GM21737 (cell line): ENCODE measurements around the gene RAD51C.
"Not testable (repeated sequence)": the region's sequence is repeated elsewhere in the genome, so short reads cannot be mapped to it uniquely, and the experiment has no call there.

Experiments
- ATAC-seq: cut with Tn5 transposase; IDR thresholded peaks from one replicate; pipeline ENCODE4 v1.9.1; 2021; ENCODE audit warnings: mild to moderate bottlenecking, moderate library complexity; ENCODE audit not compliant: unreplicated experiment

Gene RAD51C

DNA sequence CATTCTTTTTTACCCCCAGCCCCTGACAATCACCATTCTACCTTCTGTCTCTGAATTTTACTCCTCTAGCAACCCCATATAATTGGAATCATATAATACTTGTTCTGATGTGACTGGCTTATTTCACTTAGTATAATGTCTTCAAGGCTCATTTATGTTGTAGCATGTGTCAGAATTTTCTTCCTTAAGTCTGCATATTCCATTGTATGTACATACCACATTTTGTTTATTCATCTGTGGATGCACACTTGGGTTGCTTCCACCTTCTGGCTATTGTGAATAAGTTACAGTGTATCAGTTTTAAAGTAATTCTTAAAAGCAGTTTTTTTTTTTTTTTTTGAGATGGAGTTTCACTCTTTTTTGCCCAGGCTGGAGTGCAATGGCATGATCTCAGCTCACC, 38.5 kb downstream of the RAD51C start:
- no peak for ATAC-seq

DNA sequence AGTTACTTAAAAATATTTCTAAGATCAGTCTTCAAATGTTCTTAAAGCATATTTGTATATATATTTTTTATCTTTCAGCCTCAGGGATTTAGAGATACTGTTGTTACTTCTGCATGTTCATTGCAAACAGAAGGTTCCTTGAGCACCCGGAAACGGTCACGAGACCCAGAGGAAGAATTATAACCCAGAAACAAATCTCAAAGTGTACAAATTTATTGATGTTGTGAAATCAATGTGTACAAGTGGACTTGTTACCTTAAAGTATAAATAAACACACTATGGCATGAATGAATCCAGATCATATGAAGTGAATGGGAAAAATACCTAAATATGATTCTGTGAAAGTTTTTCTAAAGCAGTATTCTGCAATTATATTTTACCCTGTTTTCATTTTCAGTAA, 41.6 kb downstream of the RAD51C start:
- ATAC-seq: no peak

DNA sequence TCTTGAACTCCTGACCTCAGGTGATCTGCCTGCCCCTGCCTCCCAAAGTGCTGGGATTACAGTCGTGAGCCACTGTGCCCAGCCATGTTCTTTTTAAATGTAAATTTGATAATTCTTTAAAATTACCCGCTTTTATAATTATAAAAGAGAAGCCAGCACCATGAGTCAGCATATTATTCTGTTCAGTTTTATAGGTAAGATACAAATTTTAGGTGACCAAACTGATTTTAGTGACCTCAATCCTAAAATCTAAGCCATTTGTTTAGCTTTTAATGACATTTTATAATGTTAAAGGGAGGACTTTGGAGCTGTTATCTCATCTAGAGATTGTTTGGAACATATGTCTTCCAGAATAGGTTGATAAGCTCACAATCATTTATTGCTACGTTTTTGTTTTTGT, 42.4 kb downstream of the RAD51C start:
- ATAC-seq: no peak

DNA sequence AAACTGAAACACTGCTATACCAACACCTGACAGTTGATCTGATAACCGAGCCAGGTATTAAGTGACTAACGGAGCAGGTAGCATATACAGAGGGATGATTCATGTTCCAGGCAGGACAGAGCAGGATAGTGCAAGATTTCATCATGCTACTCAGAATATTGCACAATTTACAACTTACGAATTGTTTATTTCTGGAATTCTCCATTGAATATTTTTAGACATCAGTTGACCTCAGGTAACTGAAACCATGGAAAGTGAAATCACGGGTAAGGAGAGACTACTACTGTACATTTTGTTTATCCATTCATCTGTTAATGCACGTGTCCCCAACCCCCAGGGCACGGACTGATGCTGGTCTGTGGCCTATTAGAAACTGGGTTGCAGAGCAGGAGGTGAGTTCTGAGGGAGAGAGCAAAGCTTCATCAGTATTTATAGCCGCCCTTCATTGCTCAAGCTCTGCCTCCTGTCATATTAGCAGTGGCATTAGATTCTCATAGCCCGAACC, 48.8 kb downstream of the RAD51C start:
- no peak for ATAC-seq

DNA sequence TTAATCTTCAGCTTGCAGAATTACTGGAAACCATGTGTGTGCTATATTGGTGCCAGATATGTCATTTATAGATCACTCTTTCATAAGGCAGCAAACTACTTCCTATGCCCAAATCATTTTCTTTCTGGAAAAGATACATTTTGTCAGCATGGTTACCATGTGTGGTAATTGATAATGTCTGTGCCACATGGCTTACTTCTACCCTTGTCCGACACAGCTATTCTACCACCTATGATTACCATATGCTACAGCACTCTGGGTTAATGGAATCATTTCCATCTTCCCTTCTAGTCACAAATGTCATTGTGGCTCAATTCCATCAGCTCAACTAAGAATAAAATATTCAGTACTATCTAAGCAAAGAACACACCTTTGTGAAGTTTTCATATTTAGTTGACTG, 55.3 kb downstream of the RAD51C start:
- ATAC-seq: no peak

DNA sequence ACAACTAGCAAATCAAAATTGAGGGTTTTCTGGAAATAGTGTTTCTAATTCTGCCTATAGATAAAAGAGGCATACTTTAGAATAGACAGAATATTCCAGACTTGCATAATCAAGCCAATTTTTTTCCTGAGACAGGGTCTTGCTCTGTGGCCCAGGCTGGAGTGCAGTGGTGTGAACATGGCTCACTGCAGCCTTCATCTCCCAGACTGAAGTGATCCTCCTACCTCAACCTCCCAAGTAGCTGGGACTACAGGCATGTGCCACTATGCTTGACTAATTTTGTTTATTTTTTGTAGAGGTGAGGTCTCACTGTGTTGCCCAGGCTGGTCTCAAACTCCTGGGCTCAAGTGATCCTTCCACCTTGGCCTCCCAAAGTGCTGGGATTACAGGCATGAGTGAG, 57.2 kb downstream of the RAD51C start:
- not testable (repeated sequence) for ATAC-seq

DNA sequence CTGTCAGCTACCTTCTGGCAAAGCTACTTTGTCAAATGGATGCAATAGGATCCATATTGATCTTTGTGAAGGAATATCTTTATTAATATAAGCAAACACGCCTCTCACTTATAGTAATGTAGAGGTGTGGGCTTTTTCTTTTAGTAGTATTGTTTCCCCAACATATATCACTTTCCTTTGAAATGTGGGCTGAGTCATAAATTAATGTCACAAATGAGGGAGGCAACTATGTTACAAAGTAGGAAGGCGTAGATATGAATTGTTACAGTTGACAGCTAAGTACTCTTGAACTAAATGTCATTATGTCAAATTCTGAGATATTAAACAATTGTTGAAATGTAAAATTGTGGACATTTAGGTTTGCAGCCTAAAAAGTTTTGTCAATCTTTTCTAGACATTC, 60.6 kb downstream of the RAD51C start:
- no peak for ATAC-seq

DNA sequence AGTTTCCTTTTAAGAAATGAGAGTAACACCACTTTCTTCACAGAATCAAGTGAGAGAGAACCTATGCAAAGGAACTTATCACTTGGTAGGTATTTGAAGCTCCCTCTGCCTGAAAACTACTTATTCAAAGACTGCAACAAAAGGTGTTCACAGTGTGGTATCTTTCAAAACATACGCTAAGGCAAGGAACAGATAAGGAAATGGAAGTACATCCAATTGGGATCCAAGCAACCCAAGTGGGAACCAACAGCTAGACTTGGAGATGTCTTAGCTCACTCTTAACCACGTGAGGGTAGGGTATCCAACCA, 62.8 kb downstream of the RAD51C start:
- ATAC-seq: no peak

DNA sequence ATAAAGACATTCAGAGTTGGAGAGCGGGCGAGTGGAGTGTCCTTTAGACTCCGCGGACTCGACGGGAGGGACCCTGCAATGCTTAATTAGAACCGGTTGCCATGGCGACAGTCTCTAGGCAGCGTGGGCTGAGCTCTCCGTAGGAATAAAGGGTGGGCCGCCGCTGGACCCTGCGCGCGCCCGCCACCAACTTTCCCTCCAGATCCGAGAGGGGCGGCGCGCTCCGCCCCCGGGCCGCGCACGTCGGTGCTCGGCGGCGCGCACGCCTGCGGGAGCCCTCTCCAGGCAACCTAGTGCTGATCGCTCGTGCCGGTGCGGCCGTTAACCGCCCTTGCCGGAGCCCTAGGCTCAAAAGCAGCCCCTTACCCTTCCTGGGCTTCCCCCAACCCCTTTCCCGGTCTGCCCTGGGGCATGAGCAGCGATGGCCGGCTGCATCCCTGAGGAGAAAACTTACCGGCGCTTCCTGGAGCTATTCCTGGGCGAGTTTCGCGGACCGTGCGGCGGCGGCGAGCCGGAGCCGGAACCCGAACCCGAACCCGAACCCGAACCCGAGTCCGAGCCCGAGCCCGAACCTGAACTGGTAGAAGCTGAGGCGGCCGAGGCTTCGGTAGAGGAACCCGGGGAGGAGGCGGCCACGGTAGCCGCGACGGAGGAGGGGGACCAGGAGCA, 63.3 kb downstream of the RAD51C start, which contains the start of gene PPM1E:
Gene PPM1E, plus strand, starts transcription at position 278 of the 669 bp plus-strand sequence.
- no peak for ATAC-seq

DNA sequence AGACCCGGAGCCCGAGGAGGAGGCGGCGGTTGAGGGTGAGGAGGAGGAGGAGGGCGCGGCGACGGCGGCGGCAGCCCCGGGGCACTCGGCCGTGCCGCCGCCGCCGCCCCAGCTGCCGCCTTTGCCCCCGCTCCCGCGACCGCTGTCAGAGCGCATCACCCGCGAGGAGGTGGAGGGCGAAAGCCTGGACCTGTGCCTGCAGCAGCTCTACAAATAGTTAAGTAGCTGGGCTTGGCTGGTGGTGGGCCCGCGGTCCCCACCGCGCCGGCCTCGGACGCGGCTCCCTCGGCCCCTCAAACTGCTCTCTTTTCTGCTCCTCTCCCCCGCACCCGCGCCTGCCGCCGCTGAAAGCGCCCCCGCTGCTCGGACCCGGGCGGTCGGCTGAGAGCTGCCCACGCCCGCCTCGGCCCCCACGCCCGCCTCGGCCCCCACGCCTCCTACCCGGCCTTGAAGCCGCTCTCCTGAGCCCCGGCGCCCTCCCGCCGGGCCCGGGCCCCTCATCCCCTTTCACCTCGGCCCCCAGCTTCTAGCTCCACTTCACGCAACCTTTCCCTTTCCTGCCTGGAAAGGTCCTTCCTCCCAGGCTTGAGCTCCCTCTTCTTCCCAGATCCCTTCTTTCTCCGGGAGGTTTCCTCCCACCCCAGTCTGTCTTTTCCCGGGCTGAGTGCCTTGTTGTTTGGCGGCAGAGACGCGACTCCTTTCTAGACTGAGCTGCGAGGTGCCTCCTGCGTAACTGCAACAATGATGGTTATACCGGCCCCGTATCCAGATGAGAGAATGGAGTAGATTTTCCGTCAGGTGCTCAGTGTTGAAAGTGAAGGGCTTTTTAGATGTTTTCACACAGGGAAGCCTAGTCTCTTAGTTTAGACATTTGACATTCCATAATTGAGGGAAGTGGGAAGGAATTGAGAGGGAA, 64.1 kb downstream of the RAD51C start:
- no peak for ATAC-seq

DNA sequence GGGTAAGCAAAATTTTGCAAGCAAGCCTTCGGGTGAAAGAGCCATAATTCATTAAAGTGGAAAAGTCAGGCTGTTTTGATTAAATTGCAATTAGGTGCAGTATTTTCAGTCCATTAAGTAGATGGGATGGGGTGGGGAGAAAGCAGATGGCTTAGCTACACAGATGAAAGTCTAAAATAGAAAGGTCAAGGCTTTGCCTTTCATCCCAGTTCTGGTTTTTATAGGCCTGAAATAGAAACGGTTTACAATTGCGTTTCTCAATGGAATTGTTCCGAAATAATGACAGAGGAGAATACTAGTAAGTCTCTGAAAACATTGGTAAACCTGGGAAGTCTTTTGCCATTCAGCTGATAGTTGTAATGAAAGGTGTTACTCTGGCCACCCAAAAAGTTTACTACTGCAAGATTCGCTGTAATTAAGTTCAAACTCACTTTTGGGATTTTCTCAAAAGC, 64.8 kb downstream of the RAD51C start:
- ATAC-seq: no peak

DNA sequence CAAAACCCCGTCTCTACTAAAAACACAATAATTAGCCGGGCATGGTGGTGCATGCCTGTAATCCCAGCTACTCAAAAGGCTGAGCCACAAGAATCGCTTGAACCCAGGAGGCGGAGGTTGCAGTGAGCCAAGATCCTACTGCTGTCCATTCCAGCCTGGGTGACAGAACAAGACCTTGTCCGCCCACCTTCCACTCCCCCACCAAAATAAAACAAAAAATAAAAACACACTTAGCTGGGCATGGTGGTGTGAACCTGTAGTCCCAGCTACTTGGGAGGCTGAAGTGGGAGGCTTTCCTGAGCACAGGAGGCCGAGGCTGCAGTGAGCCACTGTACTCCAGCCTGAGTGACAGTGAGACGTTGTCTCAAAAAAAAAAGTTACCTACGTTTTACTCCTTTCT, 66.5 kb downstream of the RAD51C start:
- no peak for ATAC-seq

DNA sequence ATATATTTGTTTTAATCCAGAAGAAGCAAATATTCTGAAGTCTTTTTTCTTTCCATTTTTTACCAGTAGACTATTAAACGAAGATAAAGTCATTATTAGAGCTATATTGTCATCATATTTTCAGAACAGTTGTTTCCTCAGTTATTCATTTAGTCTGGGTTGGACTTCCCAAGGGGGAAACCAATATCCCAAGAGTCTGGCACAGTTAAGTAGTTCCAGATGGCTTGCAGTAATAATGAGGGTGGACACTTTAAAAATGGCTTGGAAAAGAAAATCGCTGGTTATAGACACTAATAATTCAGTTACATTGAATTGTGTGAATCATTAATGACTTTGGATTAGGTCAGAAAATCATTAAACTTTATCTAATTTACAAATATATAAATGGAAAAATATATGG, 67.1 kb downstream of the RAD51C start:
- no peak for ATAC-seq

DNA sequence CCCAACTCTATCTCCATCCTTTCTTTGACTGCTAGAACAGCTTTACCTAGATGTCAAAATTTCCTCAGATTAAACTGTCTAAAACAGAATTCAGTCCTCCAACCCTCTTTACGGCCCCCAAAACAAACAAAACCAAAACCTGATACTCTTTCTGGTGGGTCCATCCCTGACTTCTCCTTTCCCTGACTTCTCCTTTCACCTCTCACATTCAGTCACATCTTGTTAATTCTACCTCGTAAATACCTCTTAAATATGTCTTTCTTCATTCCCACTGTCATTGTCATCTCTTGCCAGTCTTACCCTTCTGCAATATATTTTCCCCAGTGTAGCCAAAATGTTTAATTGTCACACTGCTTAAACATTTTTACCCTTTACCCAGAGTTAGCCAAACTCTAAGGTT, 67.8 kb downstream of the RAD51C start:
- ATAC-seq: no peak

DNA sequence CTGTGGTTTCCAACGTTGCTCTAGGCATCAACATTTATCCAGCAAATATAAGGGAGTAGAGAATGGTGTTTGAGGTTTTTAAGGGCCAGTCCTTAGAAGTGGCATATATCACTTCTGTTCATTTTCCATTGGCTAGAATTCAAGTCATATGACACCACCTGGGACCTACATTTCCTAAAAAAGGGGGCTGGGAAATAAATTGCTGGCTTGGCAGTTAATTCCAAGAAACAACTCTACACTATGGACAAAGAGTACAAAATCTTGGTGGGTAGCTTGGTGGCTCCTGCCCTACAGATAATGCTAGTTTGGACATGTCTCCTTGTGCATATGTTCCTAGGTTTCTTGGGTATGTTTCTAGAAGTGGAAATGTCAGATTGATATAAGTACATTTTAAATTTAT, 70.9 kb downstream of the RAD51C start:
- ATAC-seq: no peak

DNA sequence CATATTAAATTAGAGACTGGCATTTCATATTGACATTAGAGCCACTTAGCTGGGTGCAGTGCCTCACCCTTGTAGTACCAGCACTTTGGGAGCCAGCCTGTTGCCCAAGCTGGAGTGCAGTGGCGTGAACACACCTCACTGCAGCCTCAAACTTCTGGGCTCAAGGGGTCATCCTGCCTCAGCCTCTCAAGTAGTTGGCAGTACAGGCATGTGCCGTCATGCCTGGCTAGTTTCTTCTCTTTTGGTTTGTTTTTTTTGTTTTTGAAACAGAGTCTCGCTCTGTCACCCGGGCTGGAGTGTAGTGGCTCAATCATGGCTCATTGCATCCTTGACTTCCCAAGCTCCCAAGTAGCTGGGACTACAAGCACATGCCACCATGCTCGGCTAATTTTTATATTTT, 72.0 kb downstream of the RAD51C start:
- ATAC-seq: no peak

DNA sequence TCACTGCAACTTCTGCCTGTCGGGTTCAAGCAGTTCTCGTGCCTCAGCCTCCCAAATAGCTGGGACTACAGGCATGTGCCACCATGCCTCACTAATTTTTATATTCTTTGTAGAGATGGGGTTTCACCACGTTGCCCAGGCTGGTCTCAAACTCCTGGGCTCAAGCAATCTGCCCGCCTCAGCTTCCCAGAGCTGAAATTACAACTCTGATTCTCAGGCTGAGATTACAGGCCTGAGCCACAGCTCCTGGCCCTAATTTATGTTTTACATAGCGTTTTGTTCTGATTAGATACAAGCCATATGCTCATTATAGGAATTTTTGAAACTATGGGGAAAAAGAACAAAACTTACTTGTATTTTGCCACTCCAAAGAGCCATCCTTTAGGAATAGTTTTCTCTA, 86.1 kb downstream of the RAD51C start:
- ATAC-seq: not testable (repeated sequence)

DNA sequence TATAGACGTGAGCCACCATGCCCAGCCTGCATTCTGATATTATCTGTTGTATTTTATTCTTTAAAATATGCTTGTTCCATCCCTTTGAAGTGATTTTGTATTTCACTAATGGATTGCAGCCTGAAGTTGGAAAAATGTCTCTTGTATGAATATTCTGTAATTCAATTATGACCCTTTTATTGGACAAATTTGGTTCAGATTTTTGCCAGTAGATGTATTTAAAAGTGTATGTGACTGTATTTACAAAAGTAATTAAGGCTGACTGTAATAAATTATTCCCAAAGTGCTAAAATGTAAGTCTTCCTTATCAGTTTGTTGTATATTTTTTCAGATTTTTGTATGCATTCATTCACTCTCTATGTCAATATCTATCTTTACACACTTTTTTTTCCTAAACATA, 87.0 kb downstream of the RAD51C start:
- no peak for ATAC-seq

DNA sequence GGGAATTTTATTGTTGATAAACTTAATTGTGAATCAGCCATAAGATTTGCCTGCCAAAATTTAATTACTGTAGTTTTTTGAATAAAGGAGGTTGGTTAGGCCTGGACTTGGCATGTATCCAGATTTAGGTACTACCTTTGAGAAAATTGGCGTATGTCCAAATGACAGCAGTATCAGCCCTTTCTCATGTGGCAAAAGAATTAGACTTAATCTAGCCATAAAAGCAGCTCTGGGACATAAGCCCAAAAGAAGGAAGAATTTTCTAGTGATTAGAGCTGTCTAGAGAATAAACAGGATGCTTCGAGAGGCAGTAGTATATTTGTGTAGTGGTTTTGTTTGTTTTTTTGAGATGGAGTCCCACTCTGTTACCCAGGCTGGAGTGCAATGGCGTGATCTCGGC, 91.0 kb downstream of the RAD51C start:
- no peak for ATAC-seq

DNA sequence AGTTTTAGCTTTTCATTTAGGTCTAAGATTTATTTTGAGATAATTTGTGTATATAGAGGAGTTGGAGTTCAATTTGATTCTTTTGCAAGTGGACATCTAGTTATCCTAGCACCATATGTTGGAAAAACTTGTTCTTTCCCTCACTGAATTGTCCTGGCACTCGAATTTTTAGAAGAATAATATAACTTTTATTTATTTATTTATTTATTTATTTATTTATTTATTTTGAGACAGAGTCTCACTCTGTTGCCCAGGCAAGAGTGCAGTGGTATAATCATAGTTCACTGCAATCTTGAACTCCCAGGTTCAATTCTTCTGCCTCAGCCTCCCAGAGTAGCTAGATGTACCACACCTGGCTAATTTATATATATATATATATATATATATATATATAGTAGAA, 92.7 kb downstream of the RAD51C start:
- no peak for ATAC-seq
